Umbilical cord (tissue), 2 donors: ENCODE results near the gene SHC3. TPM values are rescaled to one million over a fixed set of nuclear protein-coding genes. Genes with fewer than 3 reads are reported as not detected.

ENCODE experiments used
- DNase-seq: peaks from one replicate; pipeline ENCODE4 v3.0.0-alpha.2; 2015; ENCODE audit warnings: low spot score
- total RNA-seq: library from RNA; depleted of rRNA; stranded (reverse); fragments of >200 nt; gene quantifications from one replicate; pipeline ENCODE4 v1.2.3, GENCODE V29; 2014; ENCODE audit warnings: low replicate concordance; ENCODE audit not compliant: insufficient read depth

Gene SHC3
- total RNA-seq, 1 donor from 2014 or later = 3.1 TPM

DNA sequence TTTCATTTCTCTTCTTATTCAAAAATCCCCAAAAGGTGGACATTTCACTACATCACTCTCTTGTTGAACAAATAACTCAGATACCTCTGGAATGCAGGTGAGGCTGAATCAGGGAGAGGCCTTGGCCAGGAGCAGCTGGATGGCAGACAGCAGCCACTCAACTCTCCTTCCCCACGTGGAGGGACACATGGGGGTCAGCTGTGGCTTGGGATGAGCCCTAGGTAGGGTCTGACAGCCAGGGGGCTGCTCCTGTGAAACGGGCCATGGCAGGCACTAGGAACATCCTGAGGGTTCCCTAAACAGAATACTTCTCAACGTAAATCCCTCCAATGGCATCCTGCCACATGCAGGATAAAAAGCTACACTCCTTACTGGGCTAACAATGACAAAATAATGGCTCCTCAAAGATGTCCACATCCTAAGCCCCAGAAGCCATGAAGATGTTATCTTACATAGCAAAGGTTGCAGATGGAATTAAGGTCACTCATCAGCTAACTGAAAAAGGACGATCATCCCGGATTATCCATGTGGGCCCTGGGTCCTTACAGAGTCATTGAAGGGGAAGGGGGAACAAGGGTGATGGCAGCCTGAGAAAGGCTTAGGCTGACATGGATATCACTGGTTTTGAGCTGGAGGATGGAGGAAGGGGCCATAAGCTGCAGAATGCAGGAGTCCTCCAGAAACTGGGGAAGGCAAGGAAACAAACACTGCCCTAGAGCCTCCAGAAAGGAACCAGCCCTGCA lies 218.7 kb downstream of the SHC3 start:
- no peak for DNase-seq

DNA sequence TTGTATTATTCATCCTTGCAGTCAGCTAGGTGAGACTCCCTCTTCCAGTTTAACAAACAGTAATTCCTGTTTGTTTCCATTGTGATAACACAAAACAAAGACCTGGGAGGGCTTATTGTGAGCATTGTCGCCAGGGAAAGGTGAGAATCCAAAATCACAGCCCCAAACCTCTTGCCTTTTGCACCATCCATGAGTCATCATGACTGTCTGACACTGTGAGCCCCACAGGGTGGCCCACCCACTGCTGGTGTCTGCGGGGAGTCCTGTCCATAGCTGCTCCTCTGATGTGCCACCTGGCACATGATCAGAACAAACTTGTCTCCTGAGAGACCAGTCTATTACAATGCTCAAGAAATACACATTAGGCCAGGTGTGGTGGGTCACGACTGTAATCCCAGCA lies 221.1 kb downstream of the SHC3 start:
- DNase-seq = no peak

Other genes with a start within 250 kb of the SHC3 start
- gene S1PR3, start 187.3 kb downstream of the SHC3 start, total RNA-seq = 11.8 TPM
- 8.4 TPM for gene CKS2, start 132.4 kb upstream of the SHC3 start, total RNA-seq
- 79.0 TPM for gene SECISBP2, start 139.7 kb upstream of the SHC3 start, total RNA-seq